Right cardiac atrium (tissue), 5 donors: ENCODE data around the gene MYO7B. TPM values are rescaled to one million over a fixed set of nuclear protein-coding genes. Genes with fewer than 3 reads are reported as not detected.

Source experiments
- ATAC-seq, 2 donors: fragments of 200-7000 bp; cut with Tn5 transposase; one replicate each; pipeline versions ENCODE4 v1.8.0 to v1.9.1; 2020; ENCODE audit warnings: moderate library complexity in 2 of 2, mild to moderate bottlenecking in 1 of 2
- DNase-seq, 3 donors: peaks; one replicate each; pipeline ENCODE4 v3.0.0-alpha.2; 2020
- H3K27ac ChIP-seq: one replicate; pipeline ENCODE4 v1.5.1; 2013; ENCODE audit warnings: mild to moderate bottlenecking, low read length, control low read depth, moderate library complexity
- H3K27me3 ChIP-seq: one replicate; pipeline ENCODE4 v1.6.1; 2013; ENCODE audit not compliant: control insufficient read depth, insufficient read depth
- H3K4me1 ChIP-seq: one replicate; pipeline ENCODE4 v1.6.1; 2013; ENCODE audit warnings: low read length; ENCODE audit not compliant: control insufficient read depth, insufficient read depth
- H3K4me3 ChIP-seq: one replicate; pipeline ENCODE4 v1.5.1; 2013; ENCODE audit warnings: low read length, control low read depth
- H3K9me3 ChIP-seq: one replicate; pipeline ENCODE4 v1.6.1; 2013; ENCODE audit warnings: low read length; ENCODE audit not compliant: control insufficient read depth
- WGBS: extraction: QIAGEN DNeasy Blood & Tissue Kit; methylation state at CpG from one replicate; pipeline ENCODE4 v1.1.7; 2013; 5-methylcytosine and 5-hydroxymethylcytosine counted together
- intact Hi-C, 4 donors: fragments of 100-400 bp; cut with DNase I; formaldehyde crosslinking; loops; one replicate each; pipeline versions ENCODE4 v1.11.0 to v1.14.0; 2022 to 2023
- polyA plus RNA-seq: library from polyadenylated mRNA; stranded (reverse); fragments of 200-250 nt; gene quantifications from one replicate; pipeline ENCODE4 v1.2.3, GENCODE V29; 2013
- total RNA-seq, 4 donors: library from RNA; stranded (reverse); fragmentation: NEBNext Ultra II Directional; extraction: Animal tissue kit (Norgen Biotek cat#: 25700); gene quantifications; one replicate each; pipeline ENCODE4 v1.2.1, GENCODE V29; 2021
- donor health status: healthy with polysubstance abuse.
- donor health status: DM: no; HTN: yes; CAD: no.
- donor health status: DM: no; HTN: no; CAD: no.
- donor health status: DM: no; HTN: yes; CAD: no; lungs with severe emphysema.
- donor health status: DM: yes; HTN: yes; CAD: no.

Gene MYO7B
- total and polyA plus RNA-seq, 5 donors, result 0.29 to 0.81 (median 0.45) TPM

DNA sequence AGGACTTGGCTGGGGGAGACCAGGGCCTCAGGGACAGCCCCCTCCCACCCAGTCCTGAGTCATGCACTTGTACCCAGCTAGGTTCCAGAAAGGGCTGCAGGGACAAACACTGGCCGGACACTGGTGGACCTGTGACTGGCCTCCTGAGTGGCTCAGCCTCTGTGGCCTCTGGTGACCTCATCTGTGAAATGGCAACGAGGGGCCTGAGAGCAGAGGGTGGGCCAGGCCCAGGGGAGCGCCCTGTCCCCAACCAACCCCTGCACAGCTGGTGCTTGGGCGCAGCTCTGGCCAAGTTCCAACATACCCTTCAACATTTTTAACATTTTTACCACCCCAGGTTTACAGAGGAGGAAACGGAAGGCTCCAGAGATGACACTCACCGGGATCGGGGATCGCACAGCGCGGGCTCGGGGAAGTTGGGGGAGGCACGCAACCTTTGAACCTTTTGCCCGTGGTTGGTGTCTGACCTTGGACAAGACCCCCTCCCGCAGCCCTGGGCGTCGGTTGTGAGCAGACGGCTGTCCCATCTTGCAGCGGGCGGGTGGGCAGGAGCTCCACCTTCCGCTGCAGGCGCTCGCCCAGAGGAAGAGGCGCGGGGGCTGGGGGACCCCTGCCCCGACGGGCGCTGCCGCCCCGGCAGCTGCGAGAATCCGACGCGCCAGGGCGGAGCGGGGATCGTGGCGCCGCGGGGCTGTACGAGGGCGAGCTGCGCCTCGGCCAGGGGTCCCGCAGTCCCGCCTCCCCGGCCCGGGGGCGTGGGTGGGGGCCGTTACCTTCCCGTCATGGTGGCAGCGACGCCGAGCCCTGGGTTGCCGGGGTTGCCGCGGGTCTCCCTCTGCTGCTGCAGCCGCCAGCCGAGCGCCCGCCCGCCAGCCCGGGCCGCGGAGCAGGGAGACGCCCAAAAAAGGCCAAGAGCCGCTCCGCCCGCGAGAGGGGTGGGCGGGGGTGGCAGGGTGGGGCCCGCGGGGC lies 139.0 kb downstream of the MYO7B start:
- H3K27me3 ChIP-seq, result no peaks in the 10 kb centered on the region
- peaks cover 8% of the 10 kb centered on the region for H3K4me1 ChIP-seq
- H3K9me3 ChIP-seq, result no peaks in the 10 kb centered on the region
- peak overlapping the region; percentile 94 for H3K27ac ChIP-seq
- ATAC-seq, result peak; percentile 47 to 50
- WGBS, result 4% methylated on average over 72 of the region's 72 CpGs
- intact Hi-C loops, result no loop called here
- peak overlapping the region; percentile 77 for H3K4me3 ChIP-seq
- peak; percentile 65 to 86 (median 84) for DNase-seq

DNA sequence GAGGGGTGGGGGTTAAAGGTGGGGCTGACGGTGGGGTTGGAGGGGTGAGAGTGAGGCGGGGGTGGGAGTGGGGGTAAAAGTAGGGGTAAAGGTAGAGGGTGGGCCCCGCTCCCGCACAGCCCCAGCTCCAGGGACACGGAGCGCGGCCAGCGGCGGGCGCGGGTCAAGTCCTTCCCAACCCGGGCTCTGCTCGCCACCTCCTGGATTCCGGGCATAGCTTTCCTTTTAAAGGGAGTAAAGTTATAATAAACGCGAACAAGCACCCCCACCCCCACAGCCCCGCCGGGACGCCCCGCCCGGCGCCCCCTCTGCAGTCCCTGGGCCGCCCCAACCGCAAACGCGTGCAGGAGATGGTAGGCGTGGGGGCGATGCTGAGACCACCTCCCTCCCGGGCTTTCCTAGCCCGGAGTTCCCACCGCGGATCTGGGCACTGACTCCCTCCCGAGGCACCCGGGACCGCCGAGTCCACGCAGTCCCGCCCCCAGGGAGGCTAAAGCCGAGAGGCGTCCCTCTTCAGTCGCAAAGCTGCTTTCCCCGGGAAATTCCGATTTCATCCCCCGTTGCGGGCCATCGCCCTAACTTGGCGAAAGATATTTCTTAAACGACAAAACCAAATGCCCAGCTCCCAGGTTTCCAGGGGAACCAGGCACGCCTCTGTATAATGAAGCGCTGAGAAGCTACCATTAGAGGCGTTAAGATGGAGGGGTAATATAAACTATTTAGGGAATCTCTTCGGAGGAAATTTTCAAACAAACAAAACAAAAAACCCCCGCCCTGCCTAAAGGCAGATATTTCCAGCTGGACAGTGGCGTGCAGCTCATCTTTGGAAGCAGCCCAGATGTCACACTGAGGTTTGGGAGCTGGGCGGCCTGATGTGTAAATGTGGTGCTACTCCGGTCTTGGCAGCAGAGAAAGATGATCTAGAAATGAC lies 140.1 kb downstream of the MYO7B start, which contains the start of gene LIMS2:
Gene LIMS2 (minus strand): TSS at position 200 of the 931 bp plus-strand sequence. CDS start 506 bp downstream, outside the sequence.
- WGBS, result 2% methylated on average over 56 of the region's 56 CpGs
- Histone ChIP-seq H3K27ac (peak within 1 kb of the TSS; percentile 94), H3K4me1 (peaks cover 7% of the 10 kb centered on the region), H3K4me3 (peak within 1 kb of the TSS; percentile 77), H3K27me3 (no peaks in the 10 kb centered on the region), H3K9me3 (no peaks in the 10 kb centered on the region)
- ATAC-seq (peak; percentile 53 to 58), DNase-seq (peak in 2 of 3 donors; percentile 81 to 85)
- intact Hi-C loops, result no loop called here

DNA sequence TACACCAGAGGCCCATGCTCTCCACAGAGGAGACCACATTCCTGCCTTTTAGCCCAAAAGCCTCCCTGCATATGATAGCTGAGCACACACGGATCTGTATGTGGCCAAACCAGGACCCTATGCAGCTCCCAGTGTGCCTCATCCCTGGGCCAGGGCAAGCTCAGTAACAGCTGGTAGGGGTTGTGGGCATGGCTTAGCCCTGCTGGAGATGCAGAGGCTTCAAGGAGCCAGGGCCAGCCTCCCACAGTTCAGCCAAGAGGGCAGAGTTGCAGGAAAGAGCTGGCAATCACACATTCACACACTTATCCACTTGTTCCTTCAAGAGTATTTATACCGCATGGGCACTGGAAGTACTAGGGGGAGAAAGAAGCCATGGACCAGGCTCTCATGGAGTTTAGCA lies 141.4 kb downstream of the MYO7B start:
- H3K9me3 ChIP-seq, result no peaks in the 10 kb centered on the region
- intact Hi-C loops, result no loop called here
- no peak overlapping the region for H3K4me3 ChIP-seq
- peaks cover 2% of the 10 kb centered on the region for H3K4me1 ChIP-seq
- 71% methylated on average over 2 of the region's 2 CpGs for WGBS
- ATAC-seq, result peak in 1 of 2 donors; percentile 30
- H3K27me3 ChIP-seq, result no peaks in the 10 kb centered on the region
- H3K27ac ChIP-seq, result no peak overlapping the region
- peak in 1 of 3 donors; percentile 54 for DNase-seq

DNA sequence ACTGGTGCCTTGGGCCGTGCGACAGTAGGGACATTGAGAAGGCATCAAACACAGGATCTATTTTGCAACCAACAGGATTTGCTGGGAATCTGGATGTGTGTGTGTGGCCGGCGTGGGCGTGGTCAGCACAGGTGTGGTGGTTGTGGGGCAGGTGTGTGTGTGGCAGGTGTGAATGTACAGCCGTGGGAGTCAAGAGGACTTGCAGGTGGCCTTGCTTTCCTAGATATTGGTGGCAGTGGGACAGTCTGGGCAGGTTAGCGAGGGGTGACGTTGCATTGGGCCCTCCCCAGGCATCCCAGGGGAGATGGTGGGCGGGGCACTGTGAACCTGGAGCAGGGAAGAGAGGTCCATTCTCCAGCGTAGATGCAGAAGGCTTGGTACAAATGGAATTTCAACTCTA lies 143.0 kb downstream of the MYO7B start:
- H3K4me3 ChIP-seq, result no peak overlapping the region
- peaks cover 2% of the 10 kb centered on the region for H3K4me1 ChIP-seq
- DNase-seq (no peak), ATAC-seq (no peak)
- intact Hi-C loops, result no loop called here
- no peaks in the 10 kb centered on the region for H3K9me3 ChIP-seq
- H3K27me3 ChIP-seq, result no peaks in the 10 kb centered on the region
- 89% methylated on average over 10 of the region's 10 CpGs for WGBS
- H3K27ac ChIP-seq, result no peak overlapping the region

DNA sequence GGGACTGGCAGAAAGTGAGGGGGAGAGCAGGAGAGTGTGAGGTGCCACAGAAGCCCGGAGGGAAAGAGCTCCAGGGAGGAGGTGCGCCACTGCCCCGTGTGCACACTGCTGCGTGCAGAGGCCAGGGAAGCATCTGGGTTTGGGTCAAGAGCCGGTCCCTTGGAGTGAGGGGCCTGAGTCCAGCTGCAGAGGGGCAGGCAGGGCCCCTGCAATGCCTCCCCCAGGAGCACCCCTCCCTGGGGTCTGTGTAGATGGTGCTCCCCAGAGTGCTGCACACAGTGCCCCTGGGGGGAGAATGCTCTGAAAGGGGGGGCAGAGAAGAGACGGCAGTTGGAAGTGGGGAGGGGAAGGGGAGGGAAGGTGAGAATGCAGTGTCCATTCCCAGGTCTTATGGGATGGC lies 143.5 kb downstream of the MYO7B start:
- intact Hi-C loops, result no loop called here
- Histone ChIP-seq H3K9me3 (no peaks in the 10 kb centered on the region), H3K27me3 (no peaks in the 10 kb centered on the region), H3K4me3 (no peak overlapping the region), H3K27ac (no peak overlapping the region), H3K4me1 (peaks cover 2% of the 10 kb centered on the region)
- DNase-seq, result peak in 1 of 3 donors; percentile 46
- WGBS, result 80% methylated on average over 6 of the region's 6 CpGs
- no peak for ATAC-seq

DNA sequence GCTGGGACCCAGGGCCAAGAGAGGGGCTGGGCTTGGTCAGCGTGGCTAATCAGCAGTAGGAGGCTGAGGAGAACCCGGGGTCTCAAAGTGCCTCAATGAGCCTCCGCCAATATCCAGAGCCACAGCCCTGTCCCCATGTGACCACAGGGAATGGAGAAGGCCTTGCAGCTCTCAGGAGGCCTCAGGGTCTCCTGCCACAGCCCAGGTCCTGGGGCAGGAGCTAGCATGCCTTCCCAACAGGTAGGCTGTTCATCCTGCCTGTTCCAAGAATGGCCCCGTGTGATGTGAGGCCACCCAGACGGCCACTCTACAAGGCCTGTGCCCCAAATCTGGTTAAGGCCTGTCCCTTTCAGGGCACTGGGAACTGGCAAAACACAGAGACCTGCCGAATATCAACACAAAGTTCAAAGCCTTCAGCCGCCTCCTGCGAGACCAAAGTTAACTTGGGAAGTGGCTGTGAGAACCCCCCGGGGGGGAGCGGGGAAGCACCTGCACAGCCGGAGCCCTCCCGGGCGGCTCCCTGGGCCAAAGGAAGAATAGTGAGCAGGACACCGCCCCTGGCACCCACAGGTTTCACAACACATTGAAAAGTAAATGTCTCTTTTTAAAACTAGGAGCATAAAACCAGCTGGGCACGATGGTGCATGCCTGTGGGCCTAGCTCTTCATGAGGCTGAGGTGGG lies 144.3 kb downstream of the MYO7B start:
- 85% methylated on average over 15 of the region's 15 CpGs for WGBS
- Histone ChIP-seq H3K27ac (no peak overlapping the region), H3K27me3 (no peaks in the 10 kb centered on the region), H3K4me3 (peak overlapping the region; percentile 45), H3K9me3 (no peaks in the 10 kb centered on the region), H3K4me1 (peaks cover 2% of the 10 kb centered on the region)
- ATAC-seq (no peak), DNase-seq (no peak)
- intact Hi-C loops, result loop anchor here in 1 of 4 donors (5.0 kb wide), 1 partner anchor 88 kb away; no protein-coding TSS in a partner anchor

DNA sequence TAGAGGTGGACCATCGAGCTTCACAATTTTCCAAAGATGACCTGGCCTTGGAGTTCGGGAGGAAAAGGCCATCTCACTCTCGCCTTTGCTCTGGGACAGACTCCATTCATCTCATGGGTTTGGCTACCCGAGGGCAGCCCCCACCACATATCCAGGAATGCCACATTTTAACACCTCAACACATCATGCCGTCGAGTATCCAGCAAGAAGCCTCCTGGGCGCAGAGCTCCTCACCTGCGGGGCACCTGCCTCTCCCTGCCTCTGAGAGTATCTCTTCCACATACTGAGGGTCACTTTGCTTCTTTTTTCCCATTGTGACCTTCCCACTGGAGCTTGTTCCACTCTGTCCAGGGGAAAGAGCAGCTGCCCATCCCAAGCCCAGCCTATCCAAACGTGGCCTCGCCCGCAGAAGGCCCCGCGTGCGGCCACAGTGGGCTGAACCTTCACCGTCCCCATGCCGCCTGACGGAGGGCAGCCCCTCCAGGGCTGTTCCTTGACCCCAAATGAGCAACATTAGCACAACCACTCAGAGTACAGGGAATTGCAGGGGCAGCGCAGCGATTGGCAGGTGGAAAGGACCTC lies 145.3 kb downstream of the MYO7B start:
- peaks cover 3% of the 10 kb centered on the region for H3K4me1 ChIP-seq
- DNase-seq (no peak), ATAC-seq (peak in 1 of 2 donors; percentile 10)
- intact Hi-C loops, result loop anchor here in 1 of 4 donors (5.0 kb wide), 1 partner anchor 88 kb away; no protein-coding TSS in a partner anchor
- WGBS, result 69% methylated on average over 19 of the region's 19 CpGs
- no peaks in the 10 kb centered on the region for H3K9me3 ChIP-seq
- peak overlapping the region; percentile 45 for H3K4me3 ChIP-seq
- H3K27ac ChIP-seq, result peak overlapping the region; percentile 15
- no peaks in the 10 kb centered on the region for H3K27me3 ChIP-seq

DNA sequence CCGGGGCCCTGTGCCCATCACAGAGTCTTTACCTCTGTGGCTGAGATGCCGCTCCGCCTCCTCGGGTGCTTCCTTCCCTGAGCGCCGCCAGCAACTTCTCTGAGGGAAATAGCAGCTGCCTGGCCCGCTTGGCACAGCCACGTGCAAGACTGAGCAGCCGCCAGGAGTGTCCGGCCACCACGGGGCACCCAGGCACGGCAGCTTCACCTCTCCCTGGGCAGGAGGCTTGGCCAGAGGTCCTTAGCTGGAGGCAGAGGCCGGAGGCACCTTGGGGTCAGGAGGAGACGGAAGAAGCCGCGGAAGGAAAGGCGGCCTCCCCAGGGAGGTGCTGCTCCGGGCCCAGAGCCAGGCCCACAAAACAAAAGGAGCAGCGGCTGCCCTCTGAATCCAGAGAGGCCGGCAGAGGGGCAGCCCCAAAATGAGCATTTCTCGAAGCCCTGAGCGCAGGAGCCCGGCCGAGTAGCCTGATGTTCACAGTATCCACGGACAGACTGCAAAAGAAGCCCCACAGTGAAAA lies 145.9 kb downstream of the MYO7B start:
- WGBS, result 25% methylated on average over 25 of the region's 25 CpGs
- DNase-seq (peak; percentile 60 to 88 (median 79)), ATAC-seq (peak; percentile 57 to 73)

DNA sequence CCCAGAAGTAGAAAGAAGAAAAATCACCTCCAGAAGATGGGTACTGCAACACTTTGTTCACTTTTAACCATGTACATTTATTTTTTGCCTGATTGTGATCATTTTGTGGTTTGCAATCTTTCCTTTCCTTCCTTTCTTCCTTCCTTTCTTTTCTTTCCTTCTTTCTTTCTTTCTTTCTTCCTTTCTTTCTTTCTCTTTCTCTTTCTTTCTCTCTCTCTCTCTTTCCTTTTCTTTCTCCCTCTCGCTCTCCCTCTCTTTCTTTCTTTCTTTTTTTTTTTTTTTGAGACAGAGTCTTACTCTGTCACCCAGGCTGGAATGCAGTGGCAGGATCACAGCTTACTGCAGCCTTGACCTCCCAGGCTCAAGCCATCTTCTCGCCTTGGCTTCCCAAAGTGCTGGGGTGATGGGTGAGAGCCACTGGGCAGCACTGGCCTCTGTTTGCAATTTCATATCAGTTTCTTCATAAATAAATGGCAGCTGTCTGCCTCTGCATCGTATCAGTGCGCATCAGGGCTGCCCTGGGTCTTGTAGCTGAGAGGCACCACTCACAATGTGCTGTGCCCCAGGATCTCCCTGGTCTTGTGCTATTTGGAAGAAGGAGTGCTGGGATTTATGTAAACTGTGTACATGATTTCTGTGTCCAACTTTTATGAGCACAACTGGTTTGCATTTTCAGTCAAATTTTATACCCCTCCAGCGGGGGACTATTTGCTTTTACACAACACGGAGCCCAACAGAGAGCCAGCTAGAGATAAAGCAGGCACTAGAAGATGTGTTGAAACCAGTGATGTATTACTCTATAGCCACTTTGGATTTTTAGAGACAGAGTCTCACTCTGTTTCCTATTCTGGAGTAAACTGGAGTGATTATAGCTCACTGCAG lies 146.7 kb downstream of the MYO7B start:
- WGBS, result 72% methylated on average over 6 of the region's 6 CpGs
- no peak overlapping the region for H3K4me3 ChIP-seq
- peaks cover 1% of the 10 kb centered on the region for H3K4me1 ChIP-seq
- H3K9me3 ChIP-seq, result no peaks in the 10 kb centered on the region
- no peak for DNase-seq
- intact Hi-C loops, result loop anchor here in 1 of 4 donors (5.0 kb wide), 1 partner anchor 90 kb away; no protein-coding TSS in a partner anchor
- ATAC-seq, result no peak
- H3K27ac ChIP-seq, result no peak overlapping the region
- H3K27me3 ChIP-seq, result no peaks in the 10 kb centered on the region

More for the DNA sequence above, 145.9 kb downstream of the MYO7B start:
- intact Hi-C loops, result loop anchor here in 1 of 4 donors (5.0 kb wide), 1 partner anchor 89 kb away; no protein-coding TSS in a partner anchor
- H3K27ac ChIP-seq, result peak overlapping the region; percentile 15
- no peaks in the 10 kb centered on the region for H3K9me3 ChIP-seq
- H3K27me3 ChIP-seq, result no peaks in the 10 kb centered on the region
- H3K4me1 ChIP-seq, result peaks cover 3% of the 10 kb centered on the region
- peak overlapping the region; percentile 45 for H3K4me3 ChIP-seq
